Lung microvascular endothelial cell (primary cell): ENCODE measurements around the gene LAG3. TPM values are rescaled to one million over a fixed set of nuclear protein-coding genes. Genes with fewer than 3 reads are reported as not detected.
A peak's percentile ranks its signal among the peaks of the same experiment; 100 is the strongest.

Experiments used
- DNase-seq, 2 donors: peaks; one replicate each; pipeline versions ENCODE4 v3.0.0 to v3.0.0-alpha.2; 2010; ENCODE audit warnings: low read depth in 2 of 2
- total RNA-seq: library from RNA; depleted of rRNA; stranded (reverse); fragments of >200 nt; gene quantifications from 2 replicates; pipeline ENCODE4 v1.2.1, GENCODE V29; 2014

The LAG3 gene
- total RNA-seq, 1 donor from 2014 or later, result 0.20 TPM

- no peak for DNase-seq
Measured at GRCh38 chr12:6771509-6772330, 600 bp upstream of the LAG3 start.

GRCh38 chr12:6772726-6773589 lies 638 bp downstream of the LAG3 start:
- no peak for DNase-seq

- DNase-seq, result no peak
Measured at GRCh38 chr12:6773590-6774351, 1.5 kb downstream of the LAG3 start.

GRCh38 chr12:6774499-6775062 lies 2.3 kb downstream of the LAG3 start:
- no peak for DNase-seq

- no peak for DNase-seq
Measured at GRCh38 chr12:6775185-6776174, 3.2 kb downstream of the LAG3 start.

GRCh38 chr12:6777386-6777785 lies 5.1 kb downstream of the LAG3 start:
- DNase-seq, result no peak

GRCh38 chr12:6778217-6778573 lies 5.9 kb downstream of the LAG3 start:
- no peak for DNase-seq

GRCh38 chr12:6778574-6779550 lies 6.5 kb downstream of the LAG3 start:
- DNase-seq, result peak; percentile 90 to 95

- DNase-seq, result no peak
Measured at GRCh38 chr12:6779708-6780432, 7.5 kb downstream of the LAG3 start.

GRCh38 chr12:6780573-6780972 lies 8.3 kb downstream of the LAG3 start:
- no peak for DNase-seq

GRCh38 chr12:6782119-6782518 lies 9.8 kb downstream of the LAG3 start:
- DNase-seq, result no peak

GRCh38 chr12:6782850-6783566 lies 10.7 kb downstream of the LAG3 start:
- DNase-seq, result no peak

GRCh38 chr12:6783828-6784227 lies 11.5 kb downstream of the LAG3 start:
- DNase-seq, result no peak

GRCh38 chr12:6784296-6784695 lies 12.0 kb downstream of the LAG3 start:
- no peak for DNase-seq

GRCh38 chr12:6784761-6785160 lies 12.4 kb downstream of the LAG3 start:
- peak; percentile 48 to 59 for DNase-seq

- DNase-seq, result no peak
Measured at GRCh38 chr12:6786416-6787094, 14.2 kb downstream of the LAG3 start.

GRCh38 chr12:6787309-6787708 lies 15.0 kb downstream of the LAG3 start:
- no peak for DNase-seq
